ENCODE measurements around the gene MRPL20.
"Not testable (repeated sequence)": the region's sequence is repeated elsewhere in the genome, so short reads cannot be mapped to it uniquely, and the experiment has no call there.

Gene MRPL20

GRCh38 chr1:1430992-1431844 lies 24.1 kb upstream of the MRPL20 start:
- WGBS (ENCODE audit: insufficient coverage, insufficient read length): no CpG with 5 or more reads among the region's 18 CpGs
- DNase-seq (ENCODE audit: low read depth, low spot score): no peak
- Histone ChIP-seq H3K9me3 (ENCODE audit: control insufficient read depth, insufficient read depth, low read length) (no peaks in the 10 kb centered on the region), H3K27ac (ENCODE audit: low read length) (no peak overlapping the region), H3K4me3 (ENCODE audit: low read length) (no peak overlapping the region), H3K27me3 (ENCODE audit: control insufficient read depth, insufficient read depth, low read length) (no peaks in the 10 kb centered on the region), H3K36me3 (ENCODE audit: control insufficient read depth, insufficient read depth, low read length) (no peaks in the 10 kb centered on the region), H3K4me1 (ENCODE audit: control insufficient read depth, insufficient read depth, low read length) (peaks cover 29% of the 10 kb centered on the region)

GRCh38 chr1:1430114-1430982 lies 23.3 kb upstream of the MRPL20 start:
- peaks cover 35% of the 10 kb centered on the region for H3K4me1 ChIP-seq (ENCODE audit: control insufficient read depth, insufficient read depth, low read length)
- no CpG with 5 or more reads among the region's 35 CpGs for WGBS (ENCODE audit: insufficient coverage, insufficient read length)
- H3K36me3 ChIP-seq (ENCODE audit: control insufficient read depth, insufficient read depth, low read length): no peaks in the 10 kb centered on the region
- no peaks in the 10 kb centered on the region for H3K27me3 ChIP-seq (ENCODE audit: control insufficient read depth, insufficient read depth, low read length)
- no peak overlapping the region for H3K4me3 ChIP-seq (ENCODE audit: low read length)
- DNase-seq (ENCODE audit: low read depth, low spot score): no peak
- no peak overlapping the region for H3K27ac ChIP-seq (ENCODE audit: low read length)
- H3K9me3 ChIP-seq (ENCODE audit: control insufficient read depth, insufficient read depth, low read length): no peaks in the 10 kb centered on the region

- Histone ChIP-seq H3K36me3 (ENCODE audit: control insufficient read depth, insufficient read depth, low read length) (no peaks in the 10 kb centered on the region), H3K4me1 (ENCODE audit: control insufficient read depth, insufficient read depth, low read length) (peaks cover 29% of the 10 kb centered on the region), H3K4me3 (ENCODE audit: low read length) (no peak overlapping the region), H3K9me3 (ENCODE audit: control insufficient read depth, insufficient read depth, low read length) (no peaks in the 10 kb centered on the region), H3K27ac (ENCODE audit: low read length) (no peak overlapping the region), H3K27me3 (ENCODE audit: control insufficient read depth, insufficient read depth, low read length) (no peaks in the 10 kb centered on the region)
- no CpG with 5 or more reads among the region's 6 CpGs for WGBS (ENCODE audit: insufficient coverage, insufficient read length)
- DNase-seq (ENCODE audit: low read depth, low spot score): no peak
These were observed 22.6 kb upstream of the MRPL20 start for GRCh38 chr1:1429671-1430073.

GRCh38 chr1:1428967-1429366 lies 21.9 kb upstream of the MRPL20 start:
- not testable (repeated sequence) for H3K27ac ChIP-seq (ENCODE audit: low read length); H3K27me3 ChIP-seq (ENCODE audit: control insufficient read depth, insufficient read depth, low read length); H3K36me3 ChIP-seq (ENCODE audit: control insufficient read depth, insufficient read depth, low read length); H3K9me3 ChIP-seq (ENCODE audit: control insufficient read depth, insufficient read depth, low read length); H3K4me3 ChIP-seq (ENCODE audit: low read length); DNase-seq (ENCODE audit: low read depth, low spot score)
- WGBS (ENCODE audit: insufficient coverage, insufficient read length): no CpG with 5 or more reads among the region's 6 CpGs
- peaks cover 24% of the 10 kb centered on the region for H3K4me1 ChIP-seq (ENCODE audit: control insufficient read depth, insufficient read depth, low read length)

GRCh38 chr1:1428174-1428573 lies 21.1 kb upstream of the MRPL20 start:
- no peak for DNase-seq (ENCODE audit: low read depth, low spot score)
- H3K4me1 ChIP-seq (ENCODE audit: control insufficient read depth, insufficient read depth, low read length): peaks cover 17% of the 10 kb centered on the region
- no peak overlapping the region for H3K27ac ChIP-seq (ENCODE audit: low read length)
- WGBS (ENCODE audit: insufficient coverage, insufficient read length): no CpG with 5 or more reads among the region's 19 CpGs
- no peak overlapping the region for H3K4me3 ChIP-seq (ENCODE audit: low read length)
- H3K9me3 ChIP-seq (ENCODE audit: control insufficient read depth, insufficient read depth, low read length): no peaks in the 10 kb centered on the region
- H3K27me3 ChIP-seq (ENCODE audit: control insufficient read depth, insufficient read depth, low read length): no peaks in the 10 kb centered on the region
- H3K36me3 ChIP-seq (ENCODE audit: control insufficient read depth, insufficient read depth, low read length): no peaks in the 10 kb centered on the region

- peak overlapping the region; percentile 44; the same call in 1 of the 2 replicates for H3K4me3 ChIP-seq (ENCODE audit: low read length)
- no peak overlapping the region for H3K27ac ChIP-seq (ENCODE audit: low read length)
- no peaks in the 10 kb centered on the region for H3K9me3 ChIP-seq (ENCODE audit: control insufficient read depth, insufficient read depth, low read length)
- H3K27me3 ChIP-seq (ENCODE audit: control insufficient read depth, insufficient read depth, low read length): no peaks in the 10 kb centered on the region
- no peaks in the 10 kb centered on the region for H3K36me3 ChIP-seq (ENCODE audit: control insufficient read depth, insufficient read depth, low read length)
- no peak for DNase-seq (ENCODE audit: low read depth, low spot score)
- H3K4me1 ChIP-seq (ENCODE audit: control insufficient read depth, insufficient read depth, low read length): peaks cover 15% of the 10 kb centered on the region
- WGBS (ENCODE audit: insufficient coverage, insufficient read length): no CpG with 5 or more reads among the region's 22 CpGs
These were observed 20.7 kb upstream of the MRPL20 start for GRCh38 chr1:1427820-1428148.

GRCh38 chr1:1427106-1427819 lies 20.2 kb upstream of the MRPL20 start:
- no peaks in the 10 kb centered on the region for H3K9me3 ChIP-seq (ENCODE audit: control insufficient read depth, insufficient read depth, low read length)
- H3K27me3 ChIP-seq (ENCODE audit: control insufficient read depth, insufficient read depth, low read length): no peaks in the 10 kb centered on the region
- H3K4me1 ChIP-seq (ENCODE audit: control insufficient read depth, insufficient read depth, low read length): peaks cover 17% of the 10 kb centered on the region
- no peak overlapping the region for H3K27ac ChIP-seq (ENCODE audit: low read length)
- no peak for DNase-seq (ENCODE audit: low read depth, low spot score)
- H3K4me3 ChIP-seq (ENCODE audit: low read length): peak overlapping the region; percentile 44; the same call in 1 of the 2 replicates
- no peaks in the 10 kb centered on the region for H3K36me3 ChIP-seq (ENCODE audit: control insufficient read depth, insufficient read depth, low read length)
- WGBS (ENCODE audit: insufficient coverage, insufficient read length): 100% methylated on average over 2 of the region's 66 CpGs

GRCh38 chr1:1426496-1427105 lies 19.5 kb upstream of the MRPL20 start:
- Histone ChIP-seq H3K36me3 (ENCODE audit: control insufficient read depth, insufficient read depth, low read length) (no peaks in the 10 kb centered on the region), H3K4me1 (ENCODE audit: control insufficient read depth, insufficient read depth, low read length) (peaks cover 14% of the 10 kb centered on the region), H3K27ac (ENCODE audit: low read length) (no peak overlapping the region), H3K27me3 (ENCODE audit: control insufficient read depth, insufficient read depth, low read length) (no peaks in the 10 kb centered on the region), H3K4me3 (ENCODE audit: low read length) (no peak overlapping the region; the same call in 1 of the 2 replicates), H3K9me3 (ENCODE audit: control insufficient read depth, insufficient read depth, low read length) (no peaks in the 10 kb centered on the region)
- no peak for DNase-seq (ENCODE audit: low read depth, low spot score)
- no CpG with 5 or more reads among the region's 19 CpGs for WGBS (ENCODE audit: insufficient coverage, insufficient read length)

- H3K27ac ChIP-seq (ENCODE audit: low read length): no peak overlapping the region
- H3K36me3 ChIP-seq (ENCODE audit: control insufficient read depth, insufficient read depth, low read length): no peaks in the 10 kb centered on the region
- no CpG with 5 or more reads among the region's 33 CpGs for WGBS (ENCODE audit: insufficient coverage, insufficient read length)
- DNase-seq (ENCODE audit: low read depth, low spot score): no peak
- no peaks in the 10 kb centered on the region for H3K9me3 ChIP-seq (ENCODE audit: control insufficient read depth, insufficient read depth, low read length)
- no peak overlapping the region for H3K4me3 ChIP-seq (ENCODE audit: low read length)
- H3K4me1 ChIP-seq (ENCODE audit: control insufficient read depth, insufficient read depth, low read length): peaks cover 17% of the 10 kb centered on the region
- H3K27me3 ChIP-seq (ENCODE audit: control insufficient read depth, insufficient read depth, low read length): no peaks in the 10 kb centered on the region
These were observed 18.8 kb upstream of the MRPL20 start for GRCh38 chr1:1425753-1426495.

Data from iPS DF 6.9 (cell line).